ENCODE data around the gene SYNC.
"Not testable (repeated sequence)": the region's sequence is repeated elsewhere in the genome, so short reads cannot be mapped to it uniquely, and the experiment has no call there.

The SYNC gene

DNA sequence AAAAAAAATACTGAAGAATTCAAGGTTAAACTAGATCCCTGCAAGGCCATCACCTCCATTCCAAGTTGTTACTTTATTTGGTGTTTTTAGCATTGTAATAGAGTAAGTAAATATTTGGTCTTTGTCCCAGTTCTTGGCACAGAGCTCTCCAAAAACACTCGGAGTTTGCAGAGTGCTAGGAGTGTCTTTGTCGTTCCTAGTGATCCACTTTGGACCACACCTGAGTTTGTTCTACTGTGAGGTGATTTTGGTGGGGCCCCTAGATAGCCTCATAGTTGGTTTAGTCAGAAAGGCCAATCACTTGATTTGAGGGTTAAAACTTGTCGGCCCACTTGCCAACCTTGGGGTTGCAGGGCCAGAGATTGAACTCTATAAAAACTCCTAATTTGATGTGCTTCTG lies 25.6 kb downstream of the SYNC start:
- Histone ChIP-seq H3K36me3 (ENCODE audit: control insufficient read depth, insufficient read depth, low read length) (peaks cover 28% of the 10 kb centered on the region), H3K4me3 (ENCODE audit: low read length) (no peak overlapping the region), H3K27ac (ENCODE audit: low read depth, low read length) (no peak overlapping the region), H3K4me1 (ENCODE audit: control insufficient read depth, insufficient read depth, low read length) (no peaks in the 10 kb centered on the region), H3K9ac (ENCODE audit: low read length) (no peak overlapping the region), H3K27me3 (ENCODE audit: control insufficient read depth, insufficient read depth, low read length) (no peaks in the 10 kb centered on the region)

DNA sequence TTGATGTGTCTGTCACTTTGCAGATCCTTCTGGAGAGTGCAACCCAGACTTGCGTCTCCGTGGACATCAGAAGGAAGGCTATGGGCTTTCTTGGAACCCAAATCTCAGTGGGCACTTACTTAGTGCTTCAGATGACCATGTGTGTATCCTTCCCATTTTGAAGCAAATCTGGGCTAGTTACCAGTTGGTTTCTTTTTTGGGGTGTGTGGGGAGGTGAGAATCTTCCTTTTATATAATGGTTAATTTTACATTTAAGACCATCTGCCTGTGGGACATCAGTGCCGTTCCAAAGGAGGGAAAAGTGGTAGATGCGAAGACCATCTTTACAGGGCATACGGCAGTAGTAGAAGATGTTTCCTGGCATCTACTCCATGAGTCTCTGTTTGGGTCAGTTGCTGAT lies 33.9 kb downstream of the SYNC start:
- not testable (repeated sequence) for H3K4me3 ChIP-seq (ENCODE audit: low read length); H3K27me3 ChIP-seq (ENCODE audit: control insufficient read depth, insufficient read depth, low read length); H3K27ac ChIP-seq (ENCODE audit: low read depth, low read length); H3K9ac ChIP-seq (ENCODE audit: low read length); H3K4me1 ChIP-seq (ENCODE audit: control insufficient read depth, insufficient read depth, low read length)
- peaks cover 26% of the 10 kb centered on the region for H3K36me3 ChIP-seq (ENCODE audit: control insufficient read depth, insufficient read depth, low read length)

DNA sequence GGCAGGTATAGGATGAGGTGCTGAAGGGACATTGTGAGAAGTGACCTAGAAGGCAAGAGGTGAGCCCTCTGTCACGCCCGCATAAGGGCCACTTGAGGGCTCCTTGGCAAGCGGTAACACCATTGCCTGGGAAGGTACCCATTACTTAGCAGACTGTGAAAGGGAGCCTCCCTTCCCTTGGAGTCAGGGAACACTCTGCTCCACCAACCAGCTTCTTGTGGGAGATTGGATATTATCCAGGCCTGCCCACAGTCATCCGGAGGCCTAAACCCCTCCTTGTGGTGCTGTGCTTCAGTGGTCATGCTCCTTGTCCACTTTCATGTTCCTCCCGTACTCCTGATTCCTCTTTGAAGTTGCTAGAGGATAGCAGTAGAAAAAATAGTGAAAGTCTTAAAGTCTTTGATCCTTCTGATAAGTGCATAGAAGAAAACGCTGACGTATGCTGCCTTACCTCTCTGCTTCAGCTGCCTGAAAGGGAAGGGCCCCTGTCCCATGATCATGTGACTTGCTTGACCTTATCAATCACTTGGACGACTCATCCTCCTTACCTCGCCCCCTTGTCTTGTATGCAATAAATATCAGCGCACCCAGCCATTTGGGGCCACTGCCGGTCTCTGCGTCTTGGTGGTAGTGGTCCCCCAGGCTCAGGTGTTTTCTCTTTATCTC lies 35.5 kb downstream of the SYNC start:
- no peaks in the 10 kb centered on the region for H3K27me3 ChIP-seq (ENCODE audit: control insufficient read depth, insufficient read depth, low read length)
- peaks cover 3% of the 10 kb centered on the region for H3K4me1 ChIP-seq (ENCODE audit: control insufficient read depth, insufficient read depth, low read length)
- H3K27ac ChIP-seq (ENCODE audit: low read depth, low read length), result no peak overlapping the region
- no peak overlapping the region for H3K4me3 ChIP-seq (ENCODE audit: low read length)
- H3K36me3 ChIP-seq (ENCODE audit: control insufficient read depth, insufficient read depth, low read length), result peaks cover 13% of the 10 kb centered on the region
- no peak overlapping the region for H3K9ac ChIP-seq (ENCODE audit: low read length)

DNA sequence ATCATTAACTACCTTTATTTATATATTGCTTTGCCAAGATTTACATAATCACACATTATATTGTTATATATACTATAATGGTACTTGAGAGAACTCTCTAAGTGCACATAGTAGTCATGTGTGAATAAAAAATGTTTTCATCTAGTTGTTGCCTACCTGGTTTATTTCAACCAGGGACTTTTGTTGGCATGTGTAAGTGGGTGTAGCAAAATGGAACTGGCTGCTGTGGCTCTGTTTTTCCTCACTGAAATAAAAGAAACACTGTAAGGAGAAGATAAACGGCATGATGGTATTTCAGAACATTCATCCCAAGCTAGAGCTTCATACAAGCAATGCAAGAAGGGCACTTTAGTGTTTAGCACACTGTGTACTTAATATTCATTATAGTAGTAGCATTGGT lies 36.7 kb downstream of the SYNC start:
- Histone ChIP-seq H3K9ac (ENCODE audit: low read length) (no peak overlapping the region), H3K27me3 (ENCODE audit: control insufficient read depth, insufficient read depth, low read length) (no peaks in the 10 kb centered on the region), H3K4me1 (ENCODE audit: control insufficient read depth, insufficient read depth, low read length) (peaks cover 3% of the 10 kb centered on the region), H3K27ac (ENCODE audit: low read depth, low read length) (no peak overlapping the region), H3K4me3 (ENCODE audit: low read length) (no peak overlapping the region), H3K36me3 (ENCODE audit: control insufficient read depth, insufficient read depth, low read length) (peaks cover 16% of the 10 kb centered on the region)

DNA sequence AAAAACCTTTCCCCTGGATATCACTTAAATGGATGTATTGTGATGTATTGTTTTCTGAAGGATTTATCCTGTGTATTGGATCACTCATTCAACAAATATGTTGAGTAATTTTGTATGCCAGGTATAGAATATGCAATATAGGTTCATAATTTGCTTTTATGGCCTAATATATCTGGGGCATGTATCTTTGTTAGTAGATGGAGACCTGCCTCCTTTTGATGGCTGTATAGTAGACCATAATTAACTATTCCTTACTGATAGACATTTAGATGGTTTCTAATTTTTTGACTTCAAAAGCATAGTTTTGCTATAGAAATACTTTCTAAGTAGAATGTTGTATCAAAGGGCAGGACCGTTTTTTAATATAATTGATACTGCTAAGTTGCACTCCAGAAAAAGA lies 43.0 kb downstream of the SYNC start:
- no peak overlapping the region for H3K4me3 ChIP-seq (ENCODE audit: low read length)
- H3K27ac ChIP-seq (ENCODE audit: low read depth, low read length), result no peak overlapping the region
- H3K27me3 ChIP-seq (ENCODE audit: control insufficient read depth, insufficient read depth, low read length), result no peaks in the 10 kb centered on the region
- H3K9ac ChIP-seq (ENCODE audit: low read length), result no peak overlapping the region
- H3K4me1 ChIP-seq (ENCODE audit: control insufficient read depth, insufficient read depth, low read length), result no peaks in the 10 kb centered on the region
- H3K36me3 ChIP-seq (ENCODE audit: control insufficient read depth, insufficient read depth, low read length), result peaks cover 15% of the 10 kb centered on the region

DNA sequence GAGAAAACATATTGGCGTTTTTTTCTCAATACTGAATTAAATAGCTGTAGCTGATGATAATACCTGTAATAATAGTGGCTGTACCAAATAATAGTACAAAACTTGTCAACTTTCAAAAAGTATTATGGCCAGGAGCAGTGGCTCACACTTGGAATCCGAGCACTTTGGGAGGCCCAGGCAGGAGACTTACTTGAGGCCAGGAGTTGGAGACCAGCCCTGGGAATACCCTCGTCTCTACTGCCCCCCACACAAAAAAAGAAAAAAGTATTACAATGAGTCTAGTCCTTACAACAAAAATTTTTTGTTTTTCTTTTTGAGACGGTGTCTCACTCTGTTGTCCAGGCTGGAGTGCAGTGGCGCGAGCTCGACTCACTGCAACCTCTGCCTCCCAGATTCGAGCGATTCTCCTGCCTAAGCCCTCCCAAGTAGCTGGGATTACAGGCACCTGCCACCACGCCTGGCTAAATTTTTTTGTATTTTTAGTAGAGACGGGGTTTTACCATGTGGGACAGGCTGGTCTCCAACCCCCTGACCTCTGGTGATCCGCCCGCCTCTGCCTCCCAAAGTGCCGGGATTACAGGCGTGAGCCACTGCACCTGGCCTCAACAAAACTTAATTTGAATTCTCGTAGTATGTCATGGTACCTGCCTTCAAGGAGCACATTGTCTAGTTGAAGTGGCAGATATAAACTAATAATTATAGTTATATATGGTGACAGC lies 50.2 kb downstream of the SYNC start:
- no peaks in the 10 kb centered on the region for H3K27me3 ChIP-seq (ENCODE audit: control insufficient read depth, insufficient read depth, low read length)
- peaks cover 14% of the 10 kb centered on the region for H3K4me1 ChIP-seq (ENCODE audit: control insufficient read depth, insufficient read depth, low read length)
- H3K36me3 ChIP-seq (ENCODE audit: control insufficient read depth, insufficient read depth, low read length), result peaks cover 12% of the 10 kb centered on the region
- no peak overlapping the region for H3K27ac ChIP-seq (ENCODE audit: low read depth, low read length)
- H3K4me3 ChIP-seq (ENCODE audit: low read length), result peak overlapping the region; percentile 68
- H3K9ac ChIP-seq (ENCODE audit: low read length), result no peak overlapping the region

DNA sequence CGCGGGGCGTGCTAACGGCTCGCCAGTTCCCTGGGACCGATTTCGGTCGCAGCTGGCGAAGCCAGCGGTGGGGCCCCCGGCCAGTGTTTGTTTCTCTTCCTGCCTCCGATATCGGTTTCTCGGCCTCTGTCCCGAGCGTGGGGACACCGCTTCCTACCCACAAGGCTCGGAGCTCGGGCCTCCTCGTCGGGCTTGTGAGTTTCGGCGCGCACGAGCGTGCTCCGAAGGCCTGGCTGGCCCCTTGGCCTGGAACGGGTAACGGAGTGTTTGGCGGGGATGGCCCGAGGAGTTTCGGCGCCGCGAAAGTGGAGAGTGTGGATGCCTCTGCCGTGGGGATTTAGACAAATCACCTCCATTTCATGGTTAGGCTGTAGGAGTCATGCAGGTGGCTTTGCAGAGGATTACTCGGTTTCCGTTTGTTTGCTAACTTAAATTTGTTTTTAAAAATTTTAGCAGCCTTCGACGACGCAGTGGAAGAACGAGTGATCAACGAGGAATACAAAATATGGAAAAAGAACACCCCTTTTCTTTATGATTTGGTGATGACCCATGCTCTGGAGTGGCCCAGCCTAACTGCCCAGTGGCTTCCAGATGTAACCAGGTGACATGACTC lies 51.0 kb downstream of the SYNC start:
- Histone ChIP-seq H3K27me3 (ENCODE audit: control insufficient read depth, insufficient read depth, low read length) (no peaks in the 10 kb centered on the region), H3K4me1 (ENCODE audit: control insufficient read depth, insufficient read depth, low read length) (peaks cover 14% of the 10 kb centered on the region), H3K36me3 (ENCODE audit: control insufficient read depth, insufficient read depth, low read length) (peaks cover 9% of the 10 kb centered on the region), H3K27ac (ENCODE audit: low read depth, low read length) (peak overlapping the region; percentile 100), H3K4me3 (ENCODE audit: low read length) (peak overlapping the region; percentile 68), H3K9ac (ENCODE audit: low read length) (peak overlapping the region; percentile 70)

DNA sequence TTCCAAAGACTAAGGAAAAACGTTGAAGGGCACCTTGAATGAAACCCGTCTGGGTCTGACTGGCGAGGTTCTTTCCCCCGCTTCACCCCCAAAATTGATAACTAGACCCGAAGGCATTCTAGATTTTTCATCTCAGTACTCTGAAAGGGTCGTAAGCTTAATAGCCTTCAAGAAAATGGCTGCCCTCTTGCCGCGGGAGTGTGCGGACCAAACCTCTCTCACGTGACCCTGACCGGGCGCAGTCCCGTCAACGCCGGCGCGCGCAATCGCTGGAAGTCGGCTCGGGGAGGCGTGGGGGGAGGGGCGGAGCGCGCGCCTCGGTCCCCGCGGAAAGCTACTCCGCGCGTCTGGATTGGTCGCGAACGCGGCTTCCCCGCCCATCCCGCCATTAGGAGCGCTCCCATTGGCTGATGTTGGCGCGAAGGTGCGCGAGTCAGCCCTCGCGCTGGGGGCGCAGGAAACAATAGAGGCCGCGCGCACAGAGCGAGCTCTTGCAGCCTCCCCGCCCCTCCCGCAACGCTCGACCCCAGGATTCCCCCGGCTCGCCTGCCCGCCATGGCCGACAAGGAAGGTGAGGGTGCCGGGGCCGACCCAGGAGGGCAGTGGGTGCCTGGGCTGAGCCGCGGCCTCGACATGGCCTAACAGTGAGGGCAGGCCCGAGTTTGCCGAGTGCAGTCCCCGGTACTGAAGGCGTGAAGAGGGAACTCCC lies 51.7 kb downstream of the SYNC start, which contains the start of gene RBBP4:
Gene RBBP4, plus strand, starts transcription at position 457 of the 709 bp plus-strand sequence. Its CDS starts 99 bp downstream, at position 556.
- peak within 1 kb of the TSS; percentile 89 for H3K4me3 ChIP-seq (ENCODE audit: low read length)
- peaks cover 9% of the 10 kb centered on the region for H3K36me3 ChIP-seq (ENCODE audit: control insufficient read depth, insufficient read depth, low read length)
- peak within 1 kb of the TSS; percentile 77 for H3K9ac ChIP-seq (ENCODE audit: low read length)
- peaks cover 14% of the 10 kb centered on the region for H3K4me1 ChIP-seq (ENCODE audit: control insufficient read depth, insufficient read depth, low read length)
- H3K27ac ChIP-seq (ENCODE audit: low read depth, low read length), result peak within 1 kb of the TSS; percentile 100
- no peaks in the 10 kb centered on the region for H3K27me3 ChIP-seq (ENCODE audit: control insufficient read depth, insufficient read depth, low read length)

DNA sequence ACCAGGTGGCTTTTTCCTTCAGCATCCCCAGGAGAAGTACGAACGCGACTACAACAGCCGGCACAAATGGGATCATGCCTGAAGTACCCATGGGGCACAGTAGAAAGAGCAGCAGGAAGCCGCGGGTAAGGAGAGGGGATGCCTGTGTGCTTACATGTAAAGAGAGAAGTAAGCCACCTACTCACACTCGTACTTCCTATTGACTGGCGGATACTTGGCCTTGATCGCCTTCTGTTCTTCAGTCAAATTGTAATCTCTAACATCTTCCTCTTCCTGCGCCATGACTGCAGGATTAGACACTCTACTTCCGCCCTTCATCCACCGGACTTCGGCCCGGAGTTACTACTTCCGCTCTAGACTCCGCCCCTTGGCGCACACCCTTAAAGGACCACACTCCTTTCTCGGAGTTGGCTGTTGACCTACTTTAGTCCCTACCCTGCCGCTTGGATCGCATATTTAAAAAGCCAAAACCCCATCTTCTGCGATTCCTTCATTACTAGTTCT lies 52.3 kb downstream of the SYNC start, which contains the start of gene ZBTB8OS:
Gene ZBTB8OS, minus strand, starts transcription at position 303 of the 504 bp plus-strand sequence. Its CDS starts 21 bp downstream, at position 282.
- Histone ChIP-seq H3K36me3 (ENCODE audit: control insufficient read depth, insufficient read depth, low read length) (peaks cover 9% of the 10 kb centered on the region), H3K27ac (ENCODE audit: low read depth, low read length) (peak within 1 kb of the TSS; percentile 100), H3K9ac (ENCODE audit: low read length) (peak within 1 kb of the TSS; percentile 77), H3K27me3 (ENCODE audit: control insufficient read depth, insufficient read depth, low read length) (no peaks in the 10 kb centered on the region), H3K4me1 (ENCODE audit: control insufficient read depth, insufficient read depth, low read length) (peaks cover 14% of the 10 kb centered on the region), H3K4me3 (ENCODE audit: low read length) (peak within 1 kb of the TSS; percentile 89)

DNA sequence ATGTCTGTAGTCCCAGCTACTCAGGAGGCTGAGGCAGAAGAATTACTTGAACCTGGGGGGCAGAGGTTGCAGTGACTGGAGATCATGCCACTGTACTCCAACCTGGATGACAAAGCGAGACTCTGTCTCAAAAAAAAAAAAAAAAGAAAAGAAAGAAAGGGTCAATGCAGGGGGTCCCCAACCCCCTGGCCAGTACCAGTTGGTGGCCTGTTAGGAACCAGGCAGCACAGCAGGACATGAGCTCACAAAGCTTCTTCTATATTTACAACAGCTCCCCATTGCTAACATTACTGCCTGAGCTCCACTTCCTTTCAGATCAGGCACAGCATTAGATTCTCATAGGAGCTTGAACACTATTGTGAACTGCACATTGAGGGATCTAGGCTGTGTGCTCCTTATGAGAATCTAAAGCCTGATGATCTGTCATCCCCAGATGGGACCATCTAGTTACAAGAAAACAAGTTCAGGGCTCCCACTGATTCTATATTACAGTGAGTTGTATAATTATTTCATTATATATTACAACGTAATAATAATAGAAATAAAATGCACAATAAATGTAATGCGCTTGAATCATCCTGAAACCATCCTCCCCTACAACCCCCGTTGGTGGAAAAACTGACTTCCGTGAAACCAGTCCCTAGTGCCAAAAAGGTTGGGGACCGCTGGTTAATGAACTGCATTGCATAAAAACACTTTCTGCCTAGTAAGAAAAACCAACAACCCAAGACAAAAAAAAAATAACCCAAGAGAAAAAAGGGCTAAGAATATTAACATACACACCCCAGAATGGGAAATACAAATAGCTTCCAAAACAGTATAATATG lies 55.0 kb downstream of the SYNC start:
- no peaks in the 10 kb centered on the region for H3K27me3 ChIP-seq (ENCODE audit: control insufficient read depth, insufficient read depth, low read length)
- no peak overlapping the region for H3K4me3 ChIP-seq (ENCODE audit: low read length)
- no peak overlapping the region for H3K9ac ChIP-seq (ENCODE audit: low read length)
- H3K36me3 ChIP-seq (ENCODE audit: control insufficient read depth, insufficient read depth, low read length), result no peaks in the 10 kb centered on the region
- peaks cover 10% of the 10 kb centered on the region for H3K4me1 ChIP-seq (ENCODE audit: control insufficient read depth, insufficient read depth, low read length)
- H3K27ac ChIP-seq (ENCODE audit: low read depth, low read length), result no peak overlapping the region

DNA sequence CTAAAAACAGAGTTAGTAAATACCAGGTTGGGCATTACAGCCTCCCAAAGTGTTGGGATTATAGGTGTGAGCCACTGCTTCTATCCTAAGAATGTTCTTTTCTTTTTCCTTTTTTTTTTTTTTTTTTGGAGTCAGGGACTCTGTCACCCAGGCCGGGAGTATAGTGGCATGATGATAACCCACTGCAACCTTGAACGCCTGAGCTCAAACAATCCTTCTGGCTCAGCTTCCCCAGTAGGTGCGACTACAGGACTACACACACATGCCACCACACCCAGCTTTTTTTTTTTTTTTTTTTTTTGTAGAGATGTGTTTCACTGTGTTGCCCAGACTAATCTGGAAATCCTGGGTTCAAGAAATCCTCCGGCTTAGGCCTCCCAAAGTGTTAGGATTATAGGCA lies 58.1 kb downstream of the SYNC start:
- no peak overlapping the region for H3K27ac ChIP-seq (ENCODE audit: low read depth, low read length)

More for the DNA sequence above, 58.1 kb downstream of the SYNC start:
- no peak overlapping the region for H3K9ac ChIP-seq (ENCODE audit: low read length)
- H3K27me3 ChIP-seq (ENCODE audit: control insufficient read depth, insufficient read depth, low read length), result no peaks in the 10 kb centered on the region
- H3K4me1 ChIP-seq (ENCODE audit: control insufficient read depth, insufficient read depth, low read length), result peaks cover 3% of the 10 kb centered on the region
- no peak overlapping the region for H3K4me3 ChIP-seq (ENCODE audit: low read length)
- H3K36me3 ChIP-seq (ENCODE audit: control insufficient read depth, insufficient read depth, low read length), result no peaks in the 10 kb centered on the region

Measured in rectal smooth muscle tissue (tissue), 1 donor.